ENCODE measurements around the gene KCTD3.
A peak's percentile ranks its signal among the peaks of the same experiment; 100 is the strongest.

The KCTD3 gene

GRCh38 chr1:215606036-215606435, 38.9 kb downstream of the KCTD3 start:
- DNase-seq (ENCODE audit: low spot score), result no peak

DNA sequence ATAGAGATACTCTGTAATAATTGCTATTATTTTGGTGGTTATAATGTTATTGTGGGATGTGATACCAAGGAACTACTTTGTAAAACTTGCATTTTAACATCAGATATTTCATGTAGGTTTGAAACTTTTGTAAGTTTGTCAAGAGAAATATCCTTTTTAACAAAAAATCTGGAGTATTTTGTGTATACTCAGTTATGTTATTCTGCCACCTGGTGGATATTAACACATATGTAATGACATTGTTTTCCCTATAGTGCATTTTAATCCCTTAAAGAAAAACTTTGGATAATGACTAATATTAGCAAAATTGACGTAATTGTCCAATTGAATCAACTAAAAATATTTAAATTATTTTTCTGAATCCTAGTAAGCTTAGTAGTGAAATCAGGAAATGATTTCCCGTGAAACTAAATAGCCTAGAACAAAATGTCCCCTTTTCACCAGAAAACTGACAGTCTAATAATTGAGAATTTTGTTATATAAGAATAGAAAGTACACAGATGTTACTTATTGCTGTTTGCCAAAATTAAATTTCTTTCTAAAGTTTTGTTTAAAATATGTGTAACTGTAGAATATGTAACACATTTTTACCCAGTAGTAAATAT, 39.6 kb downstream of the KCTD3 start:
- DNase-seq (ENCODE audit: low spot score), result peak; percentile 20

- DNase-seq (ENCODE audit: low spot score), result no peak
These were observed 40.3 kb downstream of the KCTD3 start for GRCh38 chr1:215607412-215607811.

- DNase-seq (ENCODE audit: low spot score), result no peak
These were observed 41.5 kb downstream of the KCTD3 start for GRCh38 chr1:215608646-215609045.

DNA sequence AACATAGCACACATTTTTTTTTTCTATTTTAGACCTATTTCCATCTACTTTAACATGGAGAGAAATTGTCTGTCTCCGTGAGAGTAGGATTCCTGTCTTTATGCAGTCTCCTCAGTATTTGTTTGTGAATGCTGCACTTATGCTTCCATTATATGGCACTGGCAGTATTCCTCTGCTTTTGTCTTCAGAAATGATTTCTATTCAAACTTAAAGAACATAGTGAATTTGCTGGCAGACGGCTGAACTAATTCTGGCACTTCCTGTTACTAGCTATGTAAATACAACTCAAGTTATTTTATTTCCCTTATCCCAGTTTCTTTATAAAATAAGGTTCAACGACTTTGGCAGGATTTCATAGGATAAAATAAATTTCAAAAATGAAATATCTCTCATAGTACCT, 45.3 kb downstream of the KCTD3 start:
- DNase-seq (ENCODE audit: low spot score), result no peak

- DNase-seq (ENCODE audit: low spot score), result no peak
These were observed 50.9 kb downstream of the KCTD3 start for GRCh38 chr1:215617979-215618378.

DNA sequence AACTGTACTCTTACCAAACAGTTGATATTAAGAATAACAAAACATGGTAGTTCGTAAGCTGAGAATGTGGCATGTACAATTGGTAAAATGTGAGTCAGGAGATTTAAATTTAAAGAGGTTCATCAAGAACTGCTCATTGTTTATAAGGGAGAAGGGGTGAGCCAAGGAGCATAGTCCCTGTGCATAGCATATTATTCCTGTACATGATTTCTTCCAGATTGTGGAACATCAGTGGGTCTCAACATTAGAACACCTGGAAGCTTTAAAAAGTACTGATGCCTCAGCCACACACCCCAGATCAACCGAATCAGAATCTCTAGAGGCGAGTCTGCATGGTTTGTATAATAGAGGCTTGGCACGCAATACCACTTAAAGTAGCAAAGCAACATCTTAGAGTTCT, 56.1 kb downstream of the KCTD3 start:
- DNase-seq (ENCODE audit: low spot score), result no peak

DNA sequence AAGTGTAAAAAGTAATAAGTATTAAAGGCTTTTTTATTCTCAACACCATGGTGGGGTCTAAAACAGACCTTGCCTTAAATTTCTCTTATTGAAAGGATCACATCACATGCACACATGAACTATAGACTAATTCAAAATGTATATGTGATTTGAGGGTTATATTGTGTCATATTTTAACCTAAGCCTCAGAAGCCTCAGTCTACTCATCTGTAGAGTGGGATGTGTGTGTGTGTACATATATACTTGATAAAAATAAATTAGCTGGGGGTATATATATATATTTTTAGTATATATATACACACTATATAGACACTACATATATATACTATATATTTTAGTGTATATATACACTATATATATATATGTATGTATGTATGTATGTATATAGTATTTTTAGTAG, 58.8 kb downstream of the KCTD3 start:
- no peak for DNase-seq (ENCODE audit: low spot score)

- DNase-seq (ENCODE audit: low spot score), result no peak
These were observed 63.9 kb downstream of the KCTD3 start for GRCh38 chr1:215631040-215631439.

DNA sequence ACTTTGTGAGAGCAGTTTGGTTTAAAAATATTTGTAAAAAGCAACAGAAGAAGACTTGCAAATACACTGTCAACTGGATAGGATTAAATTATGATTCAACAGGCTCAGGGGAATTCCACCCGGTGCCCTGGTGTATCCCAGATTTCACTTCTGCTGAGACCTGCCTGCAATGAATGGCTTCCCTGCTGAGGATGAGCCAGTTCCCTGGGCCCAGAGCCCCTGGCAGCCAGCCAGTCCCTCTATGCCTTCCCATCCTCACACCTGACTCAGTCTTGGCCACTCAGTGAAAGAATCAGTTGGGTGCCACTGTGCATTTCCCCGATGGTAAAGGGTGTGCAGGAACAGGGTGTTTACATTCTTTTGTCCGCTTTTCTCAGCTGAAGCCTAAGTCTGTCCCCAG, 64.4 kb downstream of the KCTD3 start:
- peak; percentile 93 for DNase-seq (ENCODE audit: low spot score)

DNA sequence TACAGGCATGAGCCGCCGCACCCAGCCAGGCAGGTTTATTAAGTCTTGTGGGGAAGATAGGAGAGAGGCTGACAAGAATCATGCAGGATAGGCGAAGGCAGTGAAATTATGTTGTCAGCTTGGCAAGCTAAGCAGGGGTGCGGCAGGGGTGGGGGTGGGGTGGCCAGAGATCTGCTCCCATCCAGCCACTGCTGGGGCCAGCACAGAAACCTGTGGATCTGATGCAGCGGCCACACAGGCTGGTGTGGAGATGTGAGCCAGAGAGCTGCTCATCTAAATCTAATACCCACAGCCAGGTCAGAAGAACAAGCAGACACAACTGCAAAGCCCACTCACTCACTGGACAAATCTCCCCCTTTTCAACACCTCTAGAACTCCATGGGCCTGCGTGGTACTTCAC, 68.7 kb downstream of the KCTD3 start:
- DNase-seq (ENCODE audit: low spot score), result no peak

DNA sequence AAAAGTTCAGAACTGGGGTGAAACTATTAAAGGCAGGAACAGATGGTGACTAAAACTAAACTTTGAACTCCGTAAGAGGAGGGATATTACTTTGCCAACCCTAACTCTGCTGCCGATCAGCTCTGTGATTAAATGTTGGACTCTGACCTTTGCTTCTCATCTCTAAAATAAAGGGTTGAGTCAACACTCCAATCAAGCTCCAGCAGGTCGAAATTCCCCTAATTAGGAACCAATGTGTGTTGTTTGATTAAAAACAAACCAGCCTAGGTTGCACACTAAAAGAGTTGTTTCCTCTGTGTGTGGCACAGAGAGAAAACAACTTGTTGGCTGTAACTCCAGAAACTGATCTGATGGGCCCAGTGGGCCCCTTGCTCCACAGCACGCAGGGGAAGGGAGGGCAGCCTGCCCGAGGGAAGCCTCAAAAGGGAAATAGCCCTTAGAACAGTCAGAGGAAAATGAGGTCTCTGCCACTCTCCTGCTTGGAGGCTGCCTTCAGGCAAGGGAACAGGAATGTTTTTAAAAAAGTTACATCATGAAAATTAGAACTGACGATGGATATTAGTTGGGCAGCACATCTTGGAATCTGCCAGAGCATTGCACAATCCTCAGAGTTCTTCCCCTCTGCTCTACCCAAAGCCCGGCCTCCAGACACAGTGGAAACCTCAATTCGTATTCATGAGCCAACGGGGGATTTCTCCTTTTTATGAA, 69.3 kb downstream of the KCTD3 start:
- no peak for DNase-seq (ENCODE audit: low spot score)

DNA sequence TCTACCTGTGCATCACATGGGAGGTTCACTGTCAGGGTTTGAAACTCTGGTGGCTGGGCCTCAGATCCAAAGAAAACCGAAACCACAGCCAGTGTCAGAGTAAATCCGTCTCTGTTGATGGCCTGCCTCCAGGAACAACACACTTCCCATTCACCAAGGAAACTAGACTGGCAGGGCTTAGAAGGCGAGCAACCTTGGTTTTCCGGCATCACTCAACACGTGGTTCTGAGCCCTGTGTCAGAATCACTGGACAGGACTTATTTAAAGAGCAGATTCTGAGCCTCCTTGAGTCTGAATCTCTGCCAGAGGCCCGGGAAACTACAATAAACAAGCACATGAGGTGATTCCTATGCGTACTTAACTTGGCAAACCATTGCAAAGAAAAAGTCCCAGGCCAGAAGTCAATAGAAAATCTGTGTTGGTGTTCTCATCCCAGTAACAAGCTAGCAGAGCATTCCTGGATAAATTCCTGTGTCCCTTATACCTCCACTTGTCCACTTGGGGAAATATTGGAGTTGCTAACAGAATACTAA, 70.0 kb downstream of the KCTD3 start:
- peak; percentile 57 for DNase-seq (ENCODE audit: low spot score)

DNA sequence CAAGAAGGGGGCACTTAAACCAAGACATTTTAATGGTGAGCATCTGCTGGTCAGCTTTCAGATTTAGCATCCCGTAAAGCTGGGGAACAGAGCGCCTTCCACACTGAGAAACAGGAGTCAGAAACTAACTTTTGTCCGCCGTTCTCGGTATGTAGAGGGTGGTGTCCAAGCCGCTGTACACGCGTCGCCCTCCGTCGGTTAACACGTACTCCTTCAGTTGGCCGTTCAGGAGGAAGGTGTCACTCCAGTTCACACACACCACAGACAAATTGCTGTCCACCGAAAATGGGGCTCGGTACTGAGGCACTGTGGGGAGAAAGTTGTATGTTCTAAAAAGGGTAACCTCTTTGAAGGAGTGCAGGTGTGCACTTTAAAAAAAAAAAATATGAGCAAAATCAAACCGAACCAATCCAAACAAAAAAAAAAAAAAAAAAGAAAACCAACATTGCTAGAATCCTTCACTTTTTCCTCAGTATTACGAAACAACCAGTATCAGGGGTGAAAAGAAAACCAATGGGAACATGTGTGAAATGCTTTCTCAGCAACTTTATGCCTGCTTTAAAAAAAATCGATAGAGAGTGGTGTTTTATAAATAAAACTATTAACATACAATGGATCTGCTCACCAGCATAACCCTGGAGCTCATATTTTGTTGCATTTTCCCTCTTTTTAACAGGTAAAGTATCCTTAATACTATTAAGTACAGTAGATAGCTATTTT, 73.5 kb downstream of the KCTD3 start:
- DNase-seq (ENCODE audit: low spot score), result no peak

- DNase-seq (ENCODE audit: low spot score), result peak; percentile 41
These were observed 76.7 kb downstream of the KCTD3 start for GRCh38 chr1:215643592-215644321.

DNA sequence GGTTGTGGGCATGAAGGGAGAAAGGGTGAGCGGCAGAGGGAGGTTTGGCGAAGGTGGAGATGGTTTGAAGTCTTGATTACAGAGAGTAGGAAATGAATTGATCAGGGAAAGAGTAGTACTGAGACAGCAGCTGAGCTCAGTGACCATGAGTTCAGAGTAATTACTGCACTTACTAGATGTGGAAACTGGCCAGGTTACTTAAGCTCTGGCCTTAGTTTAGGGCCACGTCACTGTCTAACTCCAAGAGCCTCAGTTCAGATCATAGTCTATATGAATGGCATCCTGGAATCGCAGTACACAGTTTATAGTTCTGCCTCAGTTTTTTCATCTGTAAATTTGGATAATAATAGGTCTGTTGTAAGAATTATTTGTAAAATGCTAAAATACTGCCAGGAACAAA, 78.1 kb downstream of the KCTD3 start:
- DNase-seq (ENCODE audit: low spot score), result no peak

- DNase-seq (ENCODE audit: low spot score), result no peak
These were observed 78.8 kb downstream of the KCTD3 start for GRCh38 chr1:215645861-215646260.

GRCh38 chr1:215647738-215648137, 80.6 kb downstream of the KCTD3 start:
- DNase-seq (ENCODE audit: low spot score), result no peak

GRCh38 chr1:215648957-215649356, 81.9 kb downstream of the KCTD3 start:
- DNase-seq (ENCODE audit: low spot score), result no peak

DNA sequence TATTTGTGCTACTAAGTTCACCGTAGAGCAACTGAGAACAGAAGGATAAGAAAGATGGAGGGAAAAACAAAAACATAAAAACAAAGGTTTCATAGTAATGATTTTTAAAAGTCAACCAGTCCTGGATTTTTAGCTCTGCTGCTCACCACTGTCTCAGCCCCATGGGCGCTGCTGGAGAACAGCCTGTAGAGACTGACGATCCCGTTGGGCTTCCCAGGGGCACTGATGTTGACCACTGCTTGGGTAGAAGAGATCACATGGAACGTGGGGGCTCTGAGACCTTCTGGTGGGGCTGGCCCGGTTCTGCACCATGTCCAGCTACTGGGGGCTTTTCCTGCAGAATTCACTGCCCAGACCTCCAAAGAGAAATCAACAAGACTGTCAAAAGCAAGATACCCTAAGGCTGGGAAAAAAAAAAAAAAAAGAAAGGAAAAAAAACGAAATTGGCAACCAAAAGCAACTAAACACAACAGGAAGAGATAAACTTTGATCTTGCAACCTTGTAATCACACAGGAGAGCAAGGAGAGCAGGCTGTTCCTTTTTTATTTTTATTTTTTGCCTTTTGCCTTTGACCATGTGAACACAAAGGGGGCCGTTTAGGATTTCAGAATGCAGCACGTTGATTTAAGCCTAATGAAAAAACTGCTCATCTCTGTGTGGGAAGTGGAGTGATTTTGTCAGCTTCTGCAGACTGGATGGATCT, 83.5 kb downstream of the KCTD3 start:
- no peak for DNase-seq (ENCODE audit: low spot score)

GRCh38 chr1:215651867-215652266, 84.8 kb downstream of the KCTD3 start:
- DNase-seq (ENCODE audit: low spot score), result no peak

- DNase-seq (ENCODE audit: low spot score), result no peak
These were observed 85.3 kb downstream of the KCTD3 start for GRCh38 chr1:215652371-215652770.
